Stimulated activated CD4-positive, alpha-beta T cell treated with anti-CD3 and anti-CD28 coated beads, Interleukin-15, amount 100 ng/mL, for 48 hours (primary cell): ENCODE results near the gene SLC22A14.

Experiments
- DNase-seq, 2 donors: peaks; one replicate each; pipeline ENCODE4 v3.0.0-alpha.2; 2020; ENCODE audit warnings: low read depth in 2 of 2

The SLC22A14 gene

GRCh38 chr3:38345879-38346586 is 63.9 kb downstream of the SLC22A14 start:
- no peak for DNase-seq

- DNase-seq = peak; percentile 61 to 75
Observed at GRCh38 chr3:38346587-38347410, 64.7 kb downstream of the SLC22A14 start, which contains the start of gene XYLB. Gene XYLB (plus strand): TSS chr3:38346785. CDS start chr3:38346869, 84 bp downstream.

- no peak for DNase-seq
Observed at GRCh38 chr3:38347421-38348200, 65.5 kb downstream of the SLC22A14 start.

- DNase-seq = no peak
Observed at GRCh38 chr3:38348903-38349302, 66.8 kb downstream of the SLC22A14 start.

- DNase-seq = no peak
Observed at GRCh38 chr3:38349684-38350359, 67.7 kb downstream of the SLC22A14 start.

GRCh38 chr3:38353151-38353550 is 71.1 kb downstream of the SLC22A14 start:
- no peak for DNase-seq

GRCh38 chr3:38354588-38355330 is 72.7 kb downstream of the SLC22A14 start:
- no peak for DNase-seq

- no peak for DNase-seq
Observed at GRCh38 chr3:38359038-38359437, 76.9 kb downstream of the SLC22A14 start.

- DNase-seq = no peak
Observed at GRCh38 chr3:38360345-38360744, 78.3 kb downstream of the SLC22A14 start.

GRCh38 chr3:38361496-38361895 is 79.4 kb downstream of the SLC22A14 start:
- no peak for DNase-seq

GRCh38 chr3:38362825-38363224 is 80.7 kb downstream of the SLC22A14 start:
- no peak for DNase-seq

- DNase-seq = no peak
Observed at GRCh38 chr3:38364721-38365400, 82.8 kb downstream of the SLC22A14 start.

GRCh38 chr3:38365469-38366062 is 83.5 kb downstream of the SLC22A14 start:
- no peak for DNase-seq

- no peak for DNase-seq
Observed at GRCh38 chr3:38366082-38366481, 84.0 kb downstream of the SLC22A14 start.

- DNase-seq = no peak
Observed at GRCh38 chr3:38367779-38368178, 85.7 kb downstream of the SLC22A14 start.
